OCI-LY1 (cell line): Measurements from ENCODE around the gene PBX1.

Source experiments
- H2AFZ ChIP-seq: fragments of 200-600 bp; sonication (generic), shearing (Covaris generic); 2 replicates; pipeline ENCODE4 v1.6.0; 2014; ENCODE audit warnings: antibody characterized with exemption, mild to moderate bottlenecking, low read length
- H3F3A ChIP-seq: fragments of 200-600 bp; sonication (generic), shearing (Covaris generic); 2 replicates; pipeline ENCODE4 v1.6.0; 2014; ENCODE audit warnings: mild to moderate bottlenecking, antibody characterized with exemption, low read length, moderate library complexity; ENCODE audit not compliant: insufficient read depth
- H3K27ac ChIP-seq: fragments of 200-600 bp; sonication (generic); 2 replicates; pipeline ENCODE4 v1.5.1; 2014; ENCODE audit warnings: low read length, mixed run types, mild to moderate bottlenecking, low read depth; ENCODE audit not compliant: poor library complexity, severe bottlenecking
- H3K27me3 ChIP-seq: fragments of 200-600 bp; sonication (generic); 2 replicates; pipeline ENCODE4 v1.6.0; 2014; ENCODE audit warnings: antibody characterized with exemption, mild to moderate bottlenecking, low read length, moderate library complexity; ENCODE audit not compliant: insufficient read depth
- H3K36me3 ChIP-seq: fragments of 200-600 bp; sonication (generic); 2 replicates; pipeline ENCODE4 v1.6.1; 2014; ENCODE audit warnings: mild to moderate bottlenecking, antibody characterized with exemption, low read length, moderate library complexity, mixed read lengths; ENCODE audit not compliant: insufficient read depth
- H3K4me1 ChIP-seq: fragments of 200-600 bp; sonication (generic); 2 replicates; pipeline ENCODE4 v1.5.1; 2014; ENCODE audit warnings: mild to moderate bottlenecking, low read length, moderate library complexity; ENCODE audit not compliant: insufficient read depth, severe bottlenecking
- H3K4me2 ChIP-seq: fragments of 200-600 bp; sonication (generic), shearing (Covaris generic); 2 replicates; pipeline ENCODE4 v1.6.1; 2014; ENCODE audit warnings: low read length
- H3K4me3 ChIP-seq: fragments of 200-600 bp; sonication (generic); 2 replicates; pipeline ENCODE4 v1.5.1; 2014; ENCODE audit warnings: low read length, low read depth, mild to moderate bottlenecking, mixed read lengths; ENCODE audit not compliant: poor library complexity, severe bottlenecking
- H3K79me2 ChIP-seq: fragments of 200-600 bp; shearing (Covaris generic); 2 replicates; pipeline ENCODE4 v1.6.1; 2016; ENCODE audit warnings: mixed run types, low read length, mixed read lengths; ENCODE audit not compliant: insufficient read depth
- H3K9ac ChIP-seq: fragments of 200-600 bp; sonication (generic), shearing (Covaris generic); 2 replicates; pipeline ENCODE4 v1.6.1; 2014; ENCODE audit warnings: mild to moderate bottlenecking, low read length, mixed read lengths
- H3K9me2 ChIP-seq: fragments of 200-600 bp; sonication (generic), shearing (Covaris generic); 2 replicates; pipeline ENCODE4 v1.6.1; 2014; ENCODE audit warnings: low read depth, mild to moderate bottlenecking, low read length, mixed read lengths
- H3K9me3 ChIP-seq: fragments of 200-600 bp; shearing (Covaris generic); 2 replicates; pipeline ENCODE4 v1.6.1; 2014; ENCODE audit warnings: low read length, mixed read lengths
- H4K20me1 ChIP-seq: fragments of 200-600 bp; sonication (generic), shearing (Covaris generic); 2 replicates; pipeline ENCODE4 v1.6.0; 2016; ENCODE audit warnings: mild to moderate bottlenecking, low read length; ENCODE audit not compliant: insufficient read depth
- CTCF ChIP-seq: fragments of 200-600 bp; sonication (generic), shearing (Covaris generic); IDR thresholded peaks from 2 replicates; pipeline ENCODE4 v1.5.1; 2017; ENCODE audit warnings: mild to moderate bottlenecking, antibody characterized with exemption, low read length, moderate library complexity, mixed read lengths
- EZH2 ChIP-seq: fragments of 200-600 bp; sonication (generic), shearing (Covaris generic); IDR thresholded peaks from 2 replicates; pipeline ENCODE4 v1.8.0; 2017; ENCODE audit warnings: borderline replicate concordance, mixed run types, mild to moderate bottlenecking, antibody characterized with exemption, low read length, moderate library complexity, mixed read lengths

PBX1 gene

DNA sequence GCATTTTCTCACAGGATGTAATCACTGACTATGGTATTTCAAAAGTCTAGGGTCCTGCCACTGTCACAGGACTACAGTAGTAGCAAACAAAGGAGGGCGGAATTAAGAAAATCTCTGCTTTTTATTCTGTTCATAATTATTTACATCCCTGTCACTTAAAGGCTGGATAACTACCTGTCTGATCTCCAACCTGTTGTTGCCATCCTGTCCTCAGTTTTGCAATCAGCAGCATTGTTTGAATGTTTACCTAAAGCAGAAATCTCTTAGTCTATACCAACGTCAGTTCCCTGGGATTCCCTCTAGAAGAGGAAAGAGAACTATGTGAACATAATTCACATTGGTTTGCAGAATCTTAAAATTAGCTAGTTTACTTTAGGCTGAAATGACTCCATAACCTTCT, 218.5 kb downstream of the PBX1 start:
- Histone ChIP-seq H4K20me1 (no peaks in the 10 kb centered on the region), H3K4me1 (no peaks in the 10 kb centered on the region), H3K4me3 (no peak overlapping the region), H2AFZ (no peak overlapping the region), H3K9me3 (no peaks in the 10 kb centered on the region), H3K4me2 (no peak overlapping the region), H3K79me2 (no peaks in the 10 kb centered on the region), H3K9me2 (no peaks in the 10 kb centered on the region), H3K9ac (no peak overlapping the region), H3K36me3 (no peaks in the 10 kb centered on the region), H3F3A (no peaks in the 10 kb centered on the region), H3K27me3 (no peaks in the 10 kb centered on the region), H3K27ac (no peak overlapping the region)
- TF ChIP-seq CTCF: no peak

DNA sequence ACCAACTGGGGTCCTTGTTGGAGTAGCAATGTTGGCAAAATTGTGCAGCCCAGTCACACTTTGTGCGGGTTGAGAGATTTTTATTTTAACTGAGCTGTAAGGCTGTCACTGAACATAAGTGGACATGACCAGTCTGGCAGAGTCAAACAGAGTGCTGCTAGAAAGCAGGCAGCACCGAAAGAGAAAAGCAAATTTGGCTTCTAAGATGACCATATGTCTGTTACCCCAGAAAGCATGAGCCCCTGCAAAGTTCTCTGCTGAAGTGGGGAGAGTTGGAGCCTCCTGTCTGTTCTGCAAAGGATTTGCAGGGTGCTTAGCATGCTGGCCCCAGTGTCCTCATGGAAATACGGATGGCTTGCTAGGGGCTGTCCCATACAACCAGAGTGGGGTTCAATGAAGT, 220.4 kb downstream of the PBX1 start:
- H3K4me1 ChIP-seq: no peaks in the 10 kb centered on the region
- no peak overlapping the region for H3K4me3 ChIP-seq
- no peak overlapping the region for H3K9ac ChIP-seq
- no peak for TF ChIP-seq EZH2
- TF ChIP-seq CTCF: no peak
- H2AFZ ChIP-seq: no peak overlapping the region
- no peaks in the 10 kb centered on the region for H3K27me3 ChIP-seq
- H3F3A ChIP-seq: no peaks in the 10 kb centered on the region
- H3K79me2 ChIP-seq: no peaks in the 10 kb centered on the region
- no peaks in the 10 kb centered on the region for H3K9me2 ChIP-seq
- H3K36me3 ChIP-seq: no peaks in the 10 kb centered on the region
- no peaks in the 10 kb centered on the region for H3K9me3 ChIP-seq
- no peak overlapping the region for H3K27ac ChIP-seq
- H4K20me1 ChIP-seq: no peaks in the 10 kb centered on the region
- H3K4me2 ChIP-seq: no peak overlapping the region

DNA sequence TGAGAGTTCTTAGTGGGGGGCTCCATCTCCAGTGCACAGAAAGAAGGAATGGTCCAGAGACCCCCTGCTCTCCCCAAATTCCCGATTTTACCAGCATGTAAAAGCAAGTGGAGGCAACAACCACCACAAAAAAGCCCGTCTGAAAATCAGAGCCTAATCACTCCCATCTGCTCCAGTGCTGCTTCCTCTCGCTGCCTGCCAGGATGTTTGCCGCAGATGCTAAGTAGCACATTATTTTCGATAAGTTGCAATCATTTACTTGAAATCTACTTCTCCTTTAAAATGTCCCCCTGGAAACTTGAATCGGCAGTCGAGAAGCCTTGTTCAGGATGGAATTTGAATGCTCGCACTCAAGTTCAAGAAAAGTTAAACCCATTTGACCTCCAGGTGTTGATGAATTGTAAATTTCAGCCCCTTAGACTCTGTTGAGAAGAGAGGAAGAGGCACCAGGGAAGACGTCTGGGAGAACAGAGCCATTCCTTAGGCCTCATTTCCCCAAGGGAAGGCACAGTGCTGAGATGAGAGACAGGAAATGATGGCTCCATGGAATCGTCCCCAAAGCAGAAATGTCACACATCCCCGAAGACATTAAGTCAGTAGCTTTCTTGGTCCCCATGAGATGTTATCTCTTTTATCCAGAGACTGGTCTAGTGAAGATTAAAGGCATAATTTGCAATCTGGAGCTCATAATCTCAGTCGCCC, 221.3 kb downstream of the PBX1 start:
- H3F3A ChIP-seq: no peaks in the 10 kb centered on the region
- H3K4me3 ChIP-seq: no peak overlapping the region
- no peak overlapping the region for H3K9ac ChIP-seq
- H3K36me3 ChIP-seq: no peaks in the 10 kb centered on the region
- H3K9me2 ChIP-seq: no peaks in the 10 kb centered on the region
- no peak overlapping the region for H3K4me2 ChIP-seq
- H3K9me3 ChIP-seq: no peaks in the 10 kb centered on the region
- no peak overlapping the region for H2AFZ ChIP-seq
- H3K79me2 ChIP-seq: no peaks in the 10 kb centered on the region
- TF ChIP-seq CTCF (no peak), EZH2 (no peak)
- H3K27me3 ChIP-seq: no peaks in the 10 kb centered on the region
- H4K20me1 ChIP-seq: no peaks in the 10 kb centered on the region
- no peak overlapping the region for H3K27ac ChIP-seq
- no peaks in the 10 kb centered on the region for H3K4me1 ChIP-seq
